HG02981 (cell line): ENCODE data around the gene SRC.

Experiments
- ATAC-seq: cut with Tn5 transposase; IDR thresholded peaks from one replicate; pipeline ENCODE4 v1.9.1; 2021; ENCODE audit warnings: mild to moderate bottlenecking, moderate library complexity; ENCODE audit not compliant: unreplicated experiment

SRC gene

GRCh38 chr20:37422791-37423286 lies 76.9 kb downstream of the SRC start:
- ATAC-seq = no peak

DNA sequence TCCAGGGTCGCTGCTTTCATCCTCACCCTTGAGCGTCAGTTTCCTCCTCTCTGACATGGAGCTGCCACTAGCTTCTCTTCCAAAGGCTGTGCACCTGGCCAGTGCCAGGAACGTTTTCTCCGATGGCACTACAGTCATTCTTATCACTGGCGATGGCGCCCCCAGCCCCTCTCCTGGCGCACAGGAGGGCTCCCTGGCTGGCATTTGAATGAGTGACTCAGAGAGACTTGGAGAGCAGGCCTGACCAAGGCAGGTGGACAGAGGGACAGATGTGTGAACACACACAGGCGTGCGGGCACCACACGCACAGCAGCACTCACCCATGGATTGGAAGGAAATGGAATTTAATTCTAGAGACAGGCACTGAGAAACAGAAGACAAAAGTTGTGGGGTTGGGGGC lies 77.6 kb downstream of the SRC start:
- no peak for ATAC-seq

DNA sequence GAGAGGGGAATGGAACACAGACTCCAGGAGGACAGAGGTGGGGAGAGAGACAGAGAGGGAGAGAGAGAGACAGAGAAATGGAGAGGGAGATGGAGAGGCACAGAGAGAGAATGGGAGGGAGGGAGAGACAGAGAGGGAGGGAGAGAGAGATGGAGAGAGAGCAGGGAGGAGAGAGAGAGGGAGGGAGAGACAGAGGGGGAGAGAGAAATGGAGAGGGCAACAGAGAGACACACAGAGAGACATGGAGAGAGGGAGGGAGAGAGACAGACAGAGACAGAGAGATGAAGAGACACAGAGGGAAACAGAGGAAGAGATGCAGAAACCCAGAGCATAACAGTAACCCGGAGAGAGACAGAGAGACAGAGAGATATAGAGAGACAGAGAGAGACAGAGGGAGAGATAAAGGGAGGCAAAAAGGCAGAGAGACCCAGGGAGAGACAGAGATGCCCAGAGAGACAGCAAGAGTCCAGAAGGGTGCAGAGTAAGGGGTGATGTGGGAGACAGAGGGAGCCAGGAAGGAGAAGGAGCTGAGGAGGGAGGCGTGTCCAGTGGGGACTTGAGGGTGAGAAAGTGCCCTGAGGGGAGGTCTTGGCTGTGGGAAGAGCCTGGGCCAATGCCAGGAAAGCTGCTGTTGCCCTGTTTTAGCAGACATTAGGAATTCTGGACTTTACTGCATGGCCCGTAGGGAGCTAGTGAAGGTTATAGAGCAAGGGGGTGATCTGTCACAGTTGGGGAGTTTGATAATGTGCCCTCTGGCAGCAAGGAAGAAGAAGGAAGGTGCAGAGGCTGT lies 78.3 kb downstream of the SRC start:
- ATAC-seq = no peak

GRCh38 chr20:37425103-37425625 lies 79.2 kb downstream of the SRC start:
- no peak for ATAC-seq

DNA sequence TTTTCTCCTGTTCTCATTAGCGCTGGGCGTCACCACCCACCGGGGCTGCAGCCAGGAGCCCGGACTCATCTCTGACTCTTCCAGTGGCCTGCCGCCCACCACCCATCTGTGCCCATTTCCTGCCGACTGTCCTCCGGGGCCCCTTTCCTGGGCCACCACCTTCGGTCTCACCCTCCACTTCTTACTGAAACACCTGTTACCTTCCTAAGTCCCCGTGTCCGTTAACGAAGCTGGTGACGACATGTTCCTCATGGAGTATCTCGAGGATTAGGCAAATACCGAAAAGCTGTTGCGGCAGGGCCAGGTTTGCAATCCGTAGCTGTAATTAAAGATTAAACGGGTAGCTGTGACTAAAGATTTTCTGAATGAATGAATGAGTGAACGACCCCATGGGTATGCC lies 80.2 kb downstream of the SRC start:
- no peak for ATAC-seq

GRCh38 chr20:37426978-37427377 lies 81.0 kb downstream of the SRC start:
- no peak for ATAC-seq

DNA sequence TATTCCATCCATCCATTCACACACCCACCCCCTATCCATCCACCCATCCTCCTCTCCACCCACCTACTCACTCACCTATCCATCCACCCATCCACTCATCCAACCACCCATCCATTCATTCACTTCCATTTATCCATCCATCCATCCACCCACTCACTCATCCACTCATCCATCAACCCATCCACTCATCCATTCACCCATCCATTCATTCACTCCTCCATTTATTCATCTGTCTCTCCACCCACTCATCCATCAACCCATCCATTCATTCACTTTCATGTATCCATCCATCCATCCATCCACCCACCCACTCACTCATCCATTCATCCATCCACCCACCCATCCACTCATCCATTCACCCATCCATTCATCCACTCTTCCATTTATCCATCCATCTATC lies 84.1 kb downstream of the SRC start:
- ATAC-seq = no peak

GRCh38 chr20:37430778-37431460 lies 85.0 kb downstream of the SRC start:
- ATAC-seq = no peak

DNA sequence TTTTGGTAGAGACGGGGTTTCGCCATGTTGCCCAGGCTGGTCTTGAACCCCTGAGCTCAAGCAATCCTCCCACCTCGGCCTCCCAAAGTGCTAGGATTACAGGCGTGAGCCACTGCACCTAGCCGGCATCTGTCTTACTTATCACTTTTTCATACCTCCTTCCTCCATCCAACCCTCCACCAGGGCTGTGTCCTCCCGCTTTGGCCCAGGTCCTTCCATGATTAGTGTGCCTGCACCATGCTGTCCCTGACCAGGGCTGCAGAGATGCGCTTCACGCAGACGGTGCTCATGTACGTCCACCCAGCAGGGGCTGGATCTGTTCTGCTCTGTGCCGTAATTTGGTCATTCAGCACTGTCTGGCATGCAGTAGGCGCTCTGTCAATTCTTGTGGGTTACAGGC lies 85.8 kb downstream of the SRC start:
- ATAC-seq = no peak

DNA sequence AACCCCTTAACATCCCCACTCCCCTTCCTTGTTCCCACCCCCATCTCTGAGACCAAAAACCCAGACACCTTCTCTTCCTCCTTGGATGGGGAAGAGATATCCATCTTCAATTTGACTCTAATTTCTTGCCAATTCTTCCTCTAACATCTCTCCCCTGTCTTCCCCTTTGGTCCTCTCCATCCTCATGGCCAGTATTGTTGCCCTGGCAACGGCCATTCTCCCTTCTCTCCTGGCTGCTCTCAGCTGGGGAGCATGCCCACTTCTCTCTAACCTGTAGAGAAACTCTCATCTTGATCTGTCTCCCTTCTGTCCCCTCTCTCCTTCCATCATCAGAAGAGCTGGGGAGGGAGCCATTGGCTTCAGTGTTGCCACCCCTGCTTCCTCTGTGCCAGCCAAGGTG lies 86.7 kb downstream of the SRC start:
- ATAC-seq = no peak

DNA sequence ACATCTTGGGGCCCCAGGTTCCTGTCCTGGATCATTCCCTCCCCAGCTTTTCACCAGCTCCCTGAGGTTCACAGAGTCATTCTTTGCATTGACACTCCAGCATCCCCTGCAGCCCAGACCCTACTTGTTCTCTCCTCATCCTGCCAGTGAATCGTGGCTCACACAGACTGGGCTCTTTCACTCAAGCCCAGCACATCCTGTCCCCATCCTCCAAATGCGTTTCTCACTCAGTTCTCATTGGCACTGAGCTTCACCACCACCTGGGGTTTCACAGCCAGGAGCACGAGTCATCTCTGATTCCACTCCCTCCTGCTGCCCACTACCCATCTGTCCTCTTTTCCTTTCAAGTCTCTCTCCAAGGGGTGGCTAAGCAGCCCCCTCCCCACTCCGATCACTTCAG lies 89.7 kb downstream of the SRC start:
- ATAC-seq = no peak

DNA sequence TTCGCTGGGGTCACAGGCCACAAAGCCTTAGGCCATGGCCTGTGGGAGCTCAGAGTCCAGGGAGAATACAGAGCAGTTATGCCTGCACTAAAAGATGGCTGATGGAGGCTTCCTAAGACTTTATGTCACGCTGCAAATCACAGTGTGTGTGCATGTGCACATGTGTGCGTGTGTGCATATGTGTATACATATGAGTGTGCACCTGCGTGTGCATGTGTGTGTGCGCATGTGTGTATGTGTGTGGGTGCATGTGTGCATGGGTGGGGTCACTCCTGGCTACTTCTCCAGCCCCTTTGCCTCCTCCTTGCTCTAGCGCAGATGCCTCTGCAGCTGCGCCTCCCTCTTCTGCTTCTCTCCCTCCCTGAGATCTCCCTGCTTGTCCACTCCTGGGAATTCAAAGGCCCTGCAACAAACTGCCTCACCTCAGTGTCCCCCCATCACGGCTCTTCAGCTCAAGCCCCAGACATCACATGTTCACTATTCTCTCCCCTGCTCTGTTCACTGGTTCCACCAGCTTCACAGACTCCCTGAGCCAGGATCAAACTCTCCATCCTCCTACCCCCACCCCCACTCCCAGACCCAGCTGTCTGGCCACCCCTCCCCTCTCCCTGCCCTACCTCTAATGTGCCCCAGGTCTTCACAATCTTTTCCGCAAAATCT lies 90.7 kb downstream of the SRC start:
- no peak for ATAC-seq

DNA sequence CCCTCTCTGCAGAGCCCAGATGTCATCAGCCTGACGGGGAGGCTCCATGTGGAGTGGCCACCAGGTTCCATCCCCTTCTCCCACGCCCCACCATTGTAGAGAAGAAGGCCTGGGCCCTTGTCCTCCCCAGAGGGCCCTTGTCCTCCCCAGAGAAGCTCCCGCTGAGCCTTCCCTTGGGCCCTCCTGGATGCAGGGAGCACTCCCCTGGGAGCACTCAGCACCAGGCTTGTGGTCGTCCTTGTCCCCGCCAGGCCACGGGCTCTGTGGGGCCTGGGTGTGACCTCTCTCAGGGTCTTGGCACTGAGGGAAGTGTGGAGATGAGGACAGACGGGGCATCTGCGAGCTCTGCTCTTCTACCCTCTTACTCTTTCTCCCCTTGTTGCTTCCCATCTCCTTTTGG lies 91.7 kb downstream of the SRC start:
- ATAC-seq = no peak

- no peak for ATAC-seq
Measured at GRCh38 chr20:37438464-37439222, 92.7 kb downstream of the SRC start.

DNA sequence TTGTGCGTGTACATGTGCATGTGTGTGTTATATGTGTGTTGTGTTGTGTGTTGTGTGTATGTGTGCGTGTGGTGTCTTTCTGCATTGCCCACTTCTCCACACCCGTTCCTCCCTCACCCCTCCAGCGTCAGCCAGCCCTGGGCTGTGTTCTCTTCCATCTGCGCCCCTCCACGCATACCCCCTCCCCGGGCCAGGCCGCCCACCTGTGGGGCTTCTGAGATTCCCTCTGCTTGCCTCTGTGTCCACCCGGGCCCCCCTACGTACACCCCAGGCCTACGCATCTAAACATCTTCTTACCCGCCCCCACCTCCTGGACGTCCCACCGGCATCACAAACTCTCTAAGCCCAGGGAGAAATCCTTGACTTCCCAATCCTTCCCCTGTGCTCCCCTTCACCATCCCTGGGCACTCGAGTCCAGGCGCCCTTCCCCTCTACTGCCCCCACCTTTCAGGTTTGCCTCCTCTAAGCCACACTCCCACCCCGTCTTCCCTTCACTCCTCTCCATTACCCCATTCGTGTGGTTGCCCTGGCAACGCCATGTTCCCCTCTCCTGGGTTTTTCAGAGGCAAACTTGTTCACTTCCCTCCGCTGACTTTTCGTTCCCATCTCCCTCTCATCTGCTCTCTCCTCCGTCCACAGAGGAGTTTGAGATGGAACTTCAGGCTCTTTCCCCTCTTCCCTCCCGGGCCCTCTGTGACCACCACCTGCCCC lies 93.4 kb downstream of the SRC start:
- ATAC-seq = no peak

DNA sequence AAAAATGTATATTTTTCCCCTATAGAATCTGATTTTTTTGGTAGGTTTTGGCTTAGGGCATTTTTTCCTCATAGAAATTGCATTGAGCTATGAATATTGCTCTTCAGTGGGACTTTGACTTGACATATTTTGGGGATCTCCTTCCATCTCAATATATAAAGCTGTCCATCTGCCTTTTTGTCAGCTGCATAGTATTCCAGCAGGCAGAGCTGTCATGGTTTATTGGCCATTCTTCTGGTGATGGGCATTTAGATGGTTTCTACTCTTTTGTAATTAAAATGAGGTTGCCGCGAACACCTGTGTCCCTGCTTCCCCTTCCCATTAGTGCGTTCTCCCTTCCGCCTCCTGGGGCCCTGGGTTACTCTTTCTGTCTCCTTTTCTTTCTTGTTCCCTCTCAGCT lies 95.1 kb downstream of the SRC start:
- no peak for ATAC-seq

- no peak for ATAC-seq
Measured at GRCh38 chr20:37442547-37442946, 96.6 kb downstream of the SRC start.

- ATAC-seq = no peak
Measured at GRCh38 chr20:37442986-37443385, 97.0 kb downstream of the SRC start.

DNA sequence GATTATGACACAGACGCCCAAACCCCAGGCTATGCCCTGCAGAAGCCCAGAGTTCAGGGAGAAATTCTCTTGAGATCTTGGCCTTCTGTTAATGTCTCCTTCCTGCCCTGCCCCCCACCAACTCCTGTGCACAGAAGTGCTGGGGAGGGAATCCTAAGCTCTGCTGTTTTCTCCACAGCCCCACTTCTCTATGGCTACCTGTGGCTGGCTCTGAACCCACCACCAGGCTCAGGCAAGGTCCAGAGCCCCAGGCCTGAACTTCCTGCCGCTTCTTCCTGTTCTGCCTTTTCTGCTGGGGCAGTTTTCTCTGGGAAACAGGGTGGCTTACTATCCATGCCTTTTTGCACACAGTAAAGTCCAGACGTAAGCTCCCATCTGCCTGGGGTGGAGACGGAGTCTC lies 97.7 kb downstream of the SRC start:
- no peak for ATAC-seq

DNA sequence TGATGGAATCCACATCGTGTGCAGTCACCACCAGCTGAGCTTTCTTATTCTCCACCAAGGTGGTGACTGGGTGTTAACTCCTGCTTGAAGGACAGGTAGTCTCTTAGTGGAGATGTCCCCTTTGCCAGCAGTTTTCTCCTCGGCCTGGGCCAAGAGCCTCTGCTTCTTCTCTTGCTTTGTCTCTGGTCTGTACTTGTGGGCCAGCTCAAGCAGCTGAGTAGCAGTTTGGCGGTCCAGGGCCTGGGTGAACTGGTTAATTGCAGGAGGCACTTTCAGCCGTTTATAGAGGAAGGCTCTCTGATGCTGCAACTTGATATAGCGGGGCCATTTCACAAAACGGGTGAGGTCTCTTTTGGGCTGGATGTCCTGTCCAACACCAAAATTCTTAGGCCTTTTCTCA lies 99.1 kb downstream of the SRC start:
- ATAC-seq = no peak
